K562 (cell line): ENCODE data around the gene AIRE. TPM values are rescaled to one million over a fixed set of nuclear protein-coding genes. Genes with fewer than 3 reads are reported as not detected.

ENCODE experiments used
- ATAC-seq: fragments of 200-7000 bp; cut with Tn5 transposase; 3 replicates; pipeline ENCODE4 v1.9.1; 2020; ENCODE audit warnings: moderate library complexity
- BruUV-seq: library from RNA; stranded (reverse); fragments of 400-500 nt; replicated peaks from 2 replicates; lab custom pipeline; 2021; lab: Mats Ljungman, UMichigan
- CTCF ChIA-PET: fragments of 300-600 bp; formaldehyde crosslinking; extraction: SDS; loops from one replicate; lab custom pipeline; 2021; ENCODE audit warnings: low intra/inter-chr PET ratio; lab: Yijun Ruan, JAX
- POLR2A ChIA-PET: fragments of 300-600, 350-650 bp; sonication (Branson Sonifier 250); formaldehyde crosslinking; extraction: SDS; loops from one replicate; lab custom pipeline; 2021; ENCODE audit warnings: antibody characterized with exemption, inconsistent platforms; lab: Yijun Ruan, JAX
- DNase-seq, 4 experiments: peaks; one replicate each; pipeline versions ENCODE4 v3.0.0 to v3.0.0-alpha.2; 2011 to 2018; ENCODE audit warnings: low spot score in 3 of 4, mixed read lengths in 3 of 4; ENCODE audit errors: extremely low read depth in 1 of 4
- FAIRE-seq: peaks from 2 replicates; lab custom pipeline; 2011; peaks lifted over from hg19 to GRCh38; lab: Jason Lieb, UNC
- H2AFZ ChIP-seq: 2 replicates; pipeline ENCODE4 v1.6.0; 2011; ENCODE audit warnings: low read depth, low read length, control low read depth, inconsistent platforms
- H3K27ac ChIP-seq: fragments of 200-600 bp; 3 replicates; pipeline ENCODE4 v1.8.0; 2011; ENCODE audit warnings: low read depth, mild to moderate bottlenecking, control low read depth, inconsistent platforms, low read length, moderate library complexity, mixed read lengths; ENCODE audit errors: extremely low read depth
- H3K27me3 ChIP-seq, 2 experiments: fragments of 300-600 bp in 1 of 2; 2 replicates in 1 of 2; 3 replicates in 1 of 2; pipeline versions ENCODE4 v1.6.0 to v1.8.0; 2011; ENCODE audit warnings: inconsistent platforms in 2 of 2, low read length in 2 of 2, mild to moderate bottlenecking in 1 of 2, mixed read lengths in 1 of 2, moderate library complexity in 1 of 2; ENCODE audit not compliant: control insufficient read depth in 2 of 2, insufficient read depth in 2 of 2
- H3K36me3 ChIP-seq: fragments of 300-600 bp; 3 replicates; pipeline ENCODE4 v1.8.0; 2011; ENCODE audit warnings: mild to moderate bottlenecking, low read length, inconsistent platforms; ENCODE audit not compliant: control insufficient read depth, insufficient read depth
- H3K4me1 ChIP-seq, 2 experiments: fragments of 200-600 bp in 1 of 2; replicated peaks in 1 of 2; 2 replicates in 1 of 2; 3 replicates in 1 of 2; pipeline versions ENCODE4 v1.5.1 to v1.8.0; 2011; ENCODE audit warnings: inconsistent platforms in 2 of 2, low read length in 2 of 2, mild to moderate bottlenecking in 1 of 2, mixed read lengths in 1 of 2, moderate library complexity in 1 of 2; ENCODE audit not compliant: control insufficient read depth in 2 of 2, insufficient read depth in 2 of 2
- H3K4me2 ChIP-seq: 2 replicates; pipeline ENCODE4 v1.6.1; 2011; ENCODE audit warnings: low read length, control low read depth, inconsistent platforms, mixed read lengths; ENCODE audit not compliant: insufficient read depth
- H3K4me3 ChIP-seq: fragments of 200-600 bp; sonication (generic), shearing (Covaris generic); 2 replicates; pipeline ENCODE4 v1.5.1; 2016; ENCODE audit warnings: control low read depth, inconsistent platforms
- H3K79me2 ChIP-seq: fragments of 200-600 bp; 3 replicates; pipeline ENCODE4 v1.8.0; 2011; ENCODE audit warnings: low read length, inconsistent platforms; ENCODE audit not compliant: control insufficient read depth, insufficient read depth
- H3K9ac ChIP-seq, 2 experiments: 2 replicates each; pipeline versions ENCODE4 v1.6.0 to v1.6.1; 2011; ENCODE audit warnings: low read depth in 2 of 2, low read length in 2 of 2, control low read depth in 1 of 2, inconsistent platforms in 1 of 2, mild to moderate bottlenecking in 1 of 2, mixed read lengths in 1 of 2; ENCODE audit not compliant: insufficient read depth in 1 of 2
- H3K9me1 ChIP-seq: one replicate; pipeline ENCODE4 v1.6.0; 2011; ENCODE audit warnings: inconsistent platforms, mild to moderate bottlenecking, low read length, moderate library complexity; ENCODE audit not compliant: control insufficient read depth, insufficient read depth
- H3K9me3 ChIP-seq: replicated peaks from 2 replicates; pipeline ENCODE4 v1.5.1; 2011; ENCODE audit warnings: low read depth, low read length, inconsistent platforms; ENCODE audit not compliant: control insufficient read depth, insufficient read depth
- H4K20me1 ChIP-seq: replicated peaks from 2 replicates; pipeline ENCODE4 v1.6.1; 2011; ENCODE audit warnings: low read length, inconsistent platforms, mixed read lengths; ENCODE audit not compliant: control insufficient read depth, insufficient read depth
- ESRRB ChIP-seq: fragments of 250-450 bp; sonication (Bioruptor Pico); IDR thresholded peaks from 2 replicates; pipeline ENCODE4 v1.5.0; 2020; ENCODE audit warnings: mild to moderate bottlenecking, moderate library complexity, borderline replicate concordance
- HMGN3 ChIP-seq: IDR thresholded peaks from 2 replicates; pipeline ENCODE4 v1.6.1; 2011; ENCODE audit warnings: borderline replicate concordance, low read depth, mild to moderate bottlenecking, mixed read lengths, low read length; ENCODE audit not compliant: insufficient read length; ENCODE audit errors: extremely low read depth
- POLR2G ChIP-seq: fragments of 200-400 bp; formaldehyde crosslinking; IDR thresholded peaks from 2 replicates; pipeline ENCODE4 v1.6.1; 2017; ENCODE audit warnings: low read depth, mild to moderate bottlenecking, antibody characterized with exemption, low read length, moderate library complexity
- TCF7L2 ChIP-seq: fragments of 150-350 bp; IDR thresholded peaks from 2 replicates; pipeline ENCODE4 v1.6.1; 2016; ENCODE audit warnings: low read depth, mild to moderate bottlenecking, low read length, moderate library complexity
- WGBS: fragments of 100-300 bp; shearing (Covaris generic); methylation state at CpG from one replicate; pipeline ENCODE4 v1.1.6; 2016; ENCODE audit warnings: low coverage, mixed read lengths; ENCODE audit not compliant: insufficient coverage; ENCODE audit errors: missing lambda C conversion rate; 5-methylcytosine and 5-hydroxymethylcytosine counted together
- in situ Hi-C: fragments of 300-500 bp; cut with MboI; formaldehyde crosslinking; loops from 4 replicates; pipeline ENCODE4 v1.15.0; 2018; ENCODE audit warnings: inconsistent platforms, mixed read lengths
- intact Hi-C: fragments of 100-400 bp; cut with micrococcal nuclease; formaldehyde crosslinking; loops from 2 replicates; pipeline ENCODE4 v1.14.2; 2022
- polyA plus RNA-seq, 8 experiments: library from polyadenylated mRNA; depleted of rRNA in 4 of 8; stranded (reverse) in 5 of 8; unstranded in 3 of 8; fragments of >200 nt; fragmentation: Nextera tagmentation in 2 of 8; fragmentation: Illumina TruSeq in 1 of 8; extraction: Ambion mirVana in 2 of 8; extraction: Trizol in 1 of 8; gene quantifications; 2 replicates each; pipeline versions ENCODE4 v1.2.1 to v1.2.3, GENCODE V29; 2011 to 2014; ENCODE audit warnings: inconsistent platforms in 1 of 8, missing spikeins in 1 of 8
- total RNA-seq, 7 experiments: library from RNA; depleted of rRNA in 6 of 7; stranded (reverse); fragments of >200 nt in 6 of 7; fragmentation: Illumina TruSeq in 2 of 7; extraction: Trizol in 2 of 7; gene quantifications; 2 replicates each; pipeline versions ENCODE4 v1.2.1 to v1.2.3, GENCODE V29; 2011 to 2021; ENCODE audit warnings: low replicate concordance in 1 of 7

The AIRE gene
- total and polyA plus RNA-seq, 9 of the 15 experiments (the other 6 are each of a cell fraction or from before 2014, with no cell fraction given): 0.01 TPM; not detected in 8

GRCh38 chr21:44317241-44317782 lies 31.6 kb downstream of the AIRE start:
- Histone ChIP-seq H3K4me1 (peaks cover 0 to 29% of the 10 kb centered on the region in 2 experiments; a peak in 1 of 5 replicates), H3K36me3 (peaks cover 76% of the 10 kb centered on the region; the same call in 2 of the 3 replicates), H3K9me3 (no peaks in the 10 kb centered on the region), H3K79me2 (no peaks in the 10 kb centered on the region), H2AFZ (no peak overlapping the region), H3K4me2 (no peak overlapping the region), H3K4me3 (no peak overlapping the region), H3K9me1 (no peaks in the 10 kb centered on the region), H3K9ac (peak overlapping the region in 1 of 2 experiments; percentile 52; a peak in 1 of 4 replicates), H3K27me3 (no peaks in the 10 kb centered on the region), H4K20me1 (no peaks in the 10 kb centered on the region), H3K27ac (no peak overlapping the region)
- DNase-seq: no peak
- 91% methylated on average over 19 of the region's 19 CpGs for WGBS
- intact Hi-C loops: no loop called here
- no peak for ATAC-seq
- in situ Hi-C loops: no loop called here
- BruUV-seq: no TSS peak
- ChIA-PET POLR2A (no interaction called here), CTCF (no interaction called here)
- TF ChIP-seq TCF7L2 (no peak), POLR2G (0 out of 2 replicates have a peak, but pooled peaks have one; percentile 31)
- no peak for FAIRE-seq

- H3K4me1 ChIP-seq: peaks cover 0 to 30% of the 10 kb centered on the region in 2 experiments; a peak in 1 of 5 replicates
- H3K4me3 ChIP-seq: no peak overlapping the region
- in situ Hi-C loops: no loop called here
- 97% methylated on average over 22 of the region's 22 CpGs for WGBS
- peak overlapping the region in 1 of 2 experiments; percentile 45; a peak in 1 of 4 replicates for H3K9ac ChIP-seq
- no peak for ATAC-seq
- no peaks in the 10 kb centered on the region for H3K9me1 ChIP-seq
- DNase-seq: no peak
- no peak overlapping the region for H3K27ac ChIP-seq
- no peak overlapping the region for H3K4me2 ChIP-seq
- H3K36me3 ChIP-seq: peaks cover 76% of the 10 kb centered on the region; the same call in 2 of the 3 replicates
- TF ChIP-seq ESRRB (CRISPR knock-in tag) (no peak), HMGN3 (peak; percentile 46)
- TF ChIP-seq, all 486 proteins: peak for 1
- Histone ChIP-seq H2AFZ (no peak overlapping the region), H4K20me1 (no peaks in the 10 kb centered on the region), H3K9me3 (no peaks in the 10 kb centered on the region), H3K27me3 (no peaks in the 10 kb centered on the region), H3K79me2 (no peaks in the 10 kb centered on the region)
- intact Hi-C loops: no loop called here
- CTCF ChIA-PET: no interaction called here
- FAIRE-seq: no peak
- BruUV-seq: no TSS peak
- POLR2A ChIA-PET: no interaction called here
These were observed 32.2 kb downstream of the AIRE start for GRCh38 chr21:44317871-44318270.
